HG03175 (cell line): ENCODE data around the gene TSPYL1.
"Not testable (repeated sequence)": the region's sequence is repeated elsewhere in the genome, so short reads cannot be mapped to it uniquely, and the experiment has no call there.

Experiments
- ATAC-seq: cut with Tn5 transposase; IDR thresholded peaks from one replicate; pipeline ENCODE4 v1.9.1; 2021; ENCODE audit warnings: mild to moderate bottlenecking, moderate library complexity; ENCODE audit not compliant: unreplicated experiment

TSPYL1 gene

DNA sequence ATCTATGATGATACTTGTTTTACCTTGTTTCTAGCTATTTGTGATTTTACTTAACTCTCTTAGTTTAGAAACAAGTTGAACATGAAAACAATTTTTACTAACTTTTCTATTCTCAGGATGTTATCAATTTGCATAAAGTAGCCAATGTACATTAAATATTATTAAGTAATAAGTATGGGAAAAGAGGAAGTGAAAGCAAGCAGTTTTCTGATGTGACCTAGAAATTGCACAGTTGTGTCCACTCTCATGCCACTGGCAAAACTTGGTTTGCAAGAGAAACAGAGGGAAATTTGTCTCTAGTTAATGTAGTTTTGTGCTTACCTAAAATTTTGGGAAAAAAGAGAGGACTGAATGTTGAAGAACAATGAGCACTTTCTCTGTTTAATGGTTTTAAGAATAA is 19.2 kb upstream of the TSPYL1 start:
- peak; percentile 88 for ATAC-seq

DNA sequence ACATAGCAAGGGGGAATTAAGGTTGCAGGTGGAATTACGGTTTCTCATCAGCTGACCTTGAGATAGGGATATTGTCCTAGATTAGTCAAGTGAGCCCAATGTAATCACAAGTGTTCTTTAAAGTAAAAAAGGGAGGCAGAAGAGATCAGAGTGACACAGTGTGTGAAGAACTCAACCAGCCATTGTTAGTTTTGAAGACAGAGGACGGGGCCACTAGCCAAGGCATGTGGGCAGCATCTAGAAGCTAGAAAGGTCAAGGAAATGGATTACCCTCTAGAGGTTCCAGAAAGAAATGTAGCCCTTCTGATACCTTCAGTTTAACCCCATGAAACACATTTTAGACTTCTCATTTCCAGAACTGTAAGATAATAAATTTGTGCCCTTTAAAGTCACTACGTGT is 18.5 kb upstream of the TSPYL1 start:
- ATAC-seq: no peak

DNA sequence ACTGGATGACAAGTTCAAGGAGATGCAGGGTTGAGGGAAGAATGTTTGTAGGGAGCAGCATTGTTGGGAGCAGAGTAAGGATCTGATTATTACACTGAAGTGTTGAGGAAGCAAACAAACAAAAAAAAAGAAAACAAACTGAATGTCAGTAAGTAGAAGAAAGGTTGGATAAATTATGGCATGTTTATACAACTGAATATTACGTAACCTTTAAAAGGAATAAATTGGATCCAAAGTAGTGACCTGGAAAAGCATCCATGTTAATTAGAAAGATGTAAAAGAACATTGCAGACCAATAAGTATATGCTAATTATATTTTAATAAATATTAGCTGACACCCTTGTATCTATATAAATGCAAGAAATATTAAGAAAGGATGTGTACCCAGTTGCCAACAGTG is 12.8 kb upstream of the TSPYL1 start:
- no peak for ATAC-seq

- ATAC-seq: no peak
These were observed 12.1 kb upstream of the TSPYL1 start for GRCh38 chr6:116291701-116292396.

- ATAC-seq: no peak
These were observed 11.1 kb upstream of the TSPYL1 start for GRCh38 chr6:116290799-116291198.

DNA sequence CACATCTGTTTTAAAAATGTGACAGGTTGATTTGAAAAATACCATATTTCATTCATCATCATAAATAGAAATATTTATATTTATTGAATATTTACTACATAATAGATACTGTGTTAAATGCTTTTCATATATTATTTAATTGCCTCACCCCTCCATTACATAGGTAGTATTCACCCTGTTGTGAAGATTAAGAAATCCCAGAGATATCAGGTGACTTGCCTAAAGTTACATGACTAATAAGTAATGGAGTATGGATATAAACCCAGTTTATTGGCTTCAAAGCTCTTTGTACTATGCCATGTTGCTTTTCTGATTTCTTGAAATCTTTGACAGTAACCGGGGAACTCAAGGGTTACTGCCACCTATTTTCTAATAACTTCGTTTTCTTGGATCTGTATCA is 10.1 kb upstream of the TSPYL1 start:
- no peak for ATAC-seq

DNA sequence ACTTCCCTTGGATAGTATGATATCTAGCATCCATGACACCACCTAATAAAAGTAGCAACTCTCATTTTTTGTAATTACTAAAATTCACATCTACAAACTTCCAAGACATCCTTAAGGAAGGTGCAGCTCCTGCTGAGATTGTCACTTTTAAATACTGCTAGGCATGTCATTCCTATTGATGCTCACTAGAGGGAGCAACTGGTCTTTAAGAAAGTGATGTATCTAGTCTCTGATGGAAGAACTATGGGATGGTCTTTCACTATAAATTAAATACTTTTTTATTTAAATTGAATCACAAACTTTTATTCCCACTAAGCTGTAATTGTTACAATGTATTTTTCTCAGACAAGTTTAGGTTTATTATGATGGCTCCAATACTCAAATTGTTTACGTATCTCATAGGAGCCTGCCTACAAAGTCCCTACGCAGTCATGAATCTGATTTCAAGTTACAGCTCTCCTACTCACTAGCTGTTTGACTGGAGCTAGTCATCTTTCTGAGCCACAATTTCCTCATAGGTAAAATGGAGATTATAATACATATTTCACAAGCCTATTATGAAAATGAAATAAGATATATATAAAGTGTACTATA is 8.1 kb upstream of the TSPYL1 start:
- ATAC-seq: peak; percentile 64

DNA sequence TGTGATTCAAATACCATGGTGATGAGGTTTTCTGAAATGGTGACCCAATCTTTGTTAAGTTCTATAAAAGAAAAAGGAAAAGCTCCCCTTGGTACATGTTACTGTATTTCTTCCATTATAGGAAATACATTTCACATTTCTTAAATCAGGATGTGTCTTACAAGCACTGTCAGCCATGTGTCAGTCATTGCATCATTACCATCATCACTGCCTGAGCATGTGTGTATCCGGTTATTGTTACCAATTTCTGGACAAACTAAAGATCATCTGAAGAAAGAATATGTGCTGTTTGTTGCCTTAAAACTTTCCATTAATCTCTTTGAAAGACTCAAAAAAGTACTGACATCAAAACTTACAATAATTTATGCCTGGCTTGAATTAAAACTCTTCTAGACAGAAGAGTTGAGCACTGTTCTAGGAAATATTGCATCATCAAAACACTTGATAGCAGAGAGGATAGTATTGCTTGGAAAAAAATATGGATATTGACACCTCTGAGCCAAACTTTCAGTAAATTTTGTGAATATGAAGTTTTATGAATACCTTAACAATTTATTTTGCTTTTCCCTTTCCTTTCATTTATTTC is 7.1 kb upstream of the TSPYL1 start:
- no peak for ATAC-seq

DNA sequence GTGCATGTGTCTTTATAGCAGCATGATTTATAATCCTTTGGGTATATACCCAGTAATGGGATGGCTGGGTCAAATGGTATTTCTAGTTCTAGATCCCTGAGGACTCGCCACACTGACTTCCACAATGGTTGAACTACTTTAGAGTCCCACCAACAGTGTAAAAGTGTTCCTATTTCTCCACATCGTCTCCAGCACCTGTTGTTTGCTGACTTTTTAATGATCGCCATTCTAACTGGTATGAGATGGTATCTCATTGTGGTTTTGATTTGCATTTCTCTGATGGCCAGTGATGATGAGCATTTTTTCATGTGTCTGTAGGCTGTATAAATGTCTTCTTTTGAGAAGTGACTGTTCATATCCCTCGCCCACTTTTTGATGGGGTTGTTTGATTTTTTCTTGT is 5.3 kb upstream of the TSPYL1 start:
- ATAC-seq: not testable (repeated sequence)

- no peak for ATAC-seq
These were observed 3.5 kb upstream of the TSPYL1 start for GRCh38 chr6:116283191-116283590.

DNA sequence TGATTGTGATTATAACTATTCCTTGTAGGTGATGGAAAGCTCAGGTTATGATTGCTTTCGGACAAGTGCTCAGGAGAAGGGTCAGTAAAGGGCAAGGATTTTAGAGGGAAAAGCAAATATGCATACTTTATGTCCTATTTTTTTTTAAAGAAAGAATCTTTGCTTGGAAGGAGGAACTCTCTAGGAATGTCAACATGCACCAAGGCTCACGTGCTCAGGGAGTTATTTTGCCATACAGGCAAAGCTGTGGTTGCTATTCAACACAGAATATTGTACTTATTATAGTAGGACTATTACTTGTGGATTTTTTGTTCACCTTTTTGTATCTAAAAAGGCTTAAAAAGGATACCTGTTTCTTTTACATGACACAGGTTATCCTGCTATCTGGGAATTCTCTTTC is 3.0 kb upstream of the TSPYL1 start:
- no peak for ATAC-seq

GRCh38 chr6:116280933-116281316 is 1.2 kb upstream of the TSPYL1 start:
- no peak for ATAC-seq

- no peak for ATAC-seq
These were observed 617 bp upstream of the TSPYL1 start for GRCh38 chr6:116280161-116280932.

- no peak for ATAC-seq
These were observed 887 bp downstream of the TSPYL1 start for GRCh38 chr6:116278854-116279231.

DNA sequence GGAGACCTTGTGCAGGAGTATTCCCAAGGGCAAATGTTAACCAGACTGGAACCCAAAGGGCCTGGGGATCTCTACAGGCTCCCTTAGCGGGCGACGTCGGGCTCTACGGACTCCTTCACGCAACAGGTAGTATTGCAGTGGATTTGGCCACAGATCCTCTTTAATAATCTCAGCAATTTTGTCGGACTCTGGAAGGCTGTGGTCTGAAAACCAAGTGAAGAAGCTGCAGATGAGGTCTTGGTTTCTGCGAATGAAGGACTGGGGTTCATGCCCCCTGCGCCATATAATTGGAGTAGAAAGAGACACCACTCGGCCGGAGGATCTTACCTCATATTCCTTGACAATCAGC is 1.3 kb downstream of the TSPYL1 start:
- ATAC-seq: no peak

GRCh38 chr6:116277124-116277523 is 2.6 kb downstream of the TSPYL1 start:
- no peak for ATAC-seq

DNA sequence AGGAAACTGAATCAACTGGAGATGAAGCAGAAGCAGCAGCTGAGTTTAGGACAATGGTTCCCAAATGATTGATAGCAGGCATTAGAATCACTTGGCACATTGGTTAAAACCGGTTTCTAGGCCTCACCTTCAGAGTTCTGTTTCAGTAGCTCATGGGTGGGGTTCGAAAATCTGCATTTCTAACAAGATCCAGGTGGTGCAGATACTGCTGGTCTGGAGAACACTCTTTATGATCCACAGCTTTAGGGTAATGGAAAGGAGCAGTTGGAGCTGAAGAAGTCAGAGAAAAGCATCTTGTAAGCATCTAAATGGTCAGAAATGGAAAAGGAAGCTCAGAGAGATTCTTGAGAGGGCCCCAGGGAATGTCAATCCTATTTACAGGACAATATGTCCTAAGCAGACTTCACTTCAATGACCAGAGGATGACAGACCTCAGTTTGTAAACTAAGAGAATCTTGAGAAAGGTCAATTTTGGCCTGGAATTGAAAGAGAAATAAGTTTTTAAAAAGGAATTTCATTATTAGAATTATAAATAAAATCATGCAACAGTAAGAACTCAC is 8.5 kb downstream of the TSPYL1 start:
- no peak for ATAC-seq

GRCh38 chr6:116268589-116269293 is 11.0 kb downstream of the TSPYL1 start:
- peak; percentile 87 for ATAC-seq

GRCh38 chr6:116267836-116268588 is 11.7 kb downstream of the TSPYL1 start:
- no peak for ATAC-seq

GRCh38 chr6:116266803-116267202 is 12.9 kb downstream of the TSPYL1 start:
- no peak for ATAC-seq
